HS-5 (cell line): ENCODE data around the gene TPSB2.

ENCODE experiments used
- DNase-seq: peaks from one replicate; pipeline ENCODE4 v3.0.0-alpha.2; 2012; ENCODE audit warnings: low read depth

Gene TPSB2

GRCh38 chr16:1181404-1182315 lies 48.3 kb downstream of the TPSB2 start:
- no peak for DNase-seq

DNA sequence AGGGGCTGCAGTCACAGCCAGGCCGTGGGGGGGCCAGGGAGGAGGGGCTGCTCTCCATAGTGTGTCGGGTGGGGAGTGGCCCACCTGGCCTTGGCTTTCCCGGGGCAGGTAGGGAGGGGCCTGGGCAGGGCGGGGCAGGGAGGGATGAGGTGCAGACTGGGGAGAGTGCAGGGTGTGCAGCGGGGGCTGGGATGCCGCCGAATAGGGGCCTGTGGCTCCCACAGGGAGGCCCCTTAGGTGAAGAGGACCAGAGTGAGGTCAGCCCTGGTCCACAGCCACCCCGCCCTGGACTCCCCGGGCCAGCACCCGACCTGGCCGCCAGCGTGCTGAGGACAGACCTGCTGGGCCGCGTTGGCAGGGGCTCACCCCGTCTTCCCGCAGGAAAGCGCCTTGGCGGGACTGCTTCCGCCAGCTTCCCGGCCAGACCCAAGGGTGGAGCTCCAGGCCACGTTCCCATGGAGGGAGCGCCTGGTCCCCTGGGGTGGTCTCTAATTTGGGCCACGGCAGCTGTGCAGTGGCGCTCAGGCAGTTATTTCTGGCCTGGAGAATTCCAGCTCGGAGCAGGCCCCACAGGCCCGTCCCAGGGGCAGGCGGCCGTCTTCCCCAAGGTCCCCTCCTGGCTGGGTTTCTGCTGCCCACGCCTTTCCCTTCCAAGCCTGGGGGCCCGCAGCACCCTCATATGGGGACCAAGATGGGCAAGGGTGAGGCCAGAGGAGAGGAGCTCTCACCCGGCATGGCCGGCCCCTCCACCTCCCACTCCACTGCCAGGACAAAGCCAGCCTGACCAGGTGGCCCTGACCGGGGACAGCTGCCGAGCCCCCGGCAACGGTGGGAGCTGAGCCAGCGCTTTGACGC lies 49.2 kb downstream of the TPSB2 start:
- no peak for DNase-seq
